Stimulated activated CD8-positive, alpha-beta memory T cell treated with anti-CD3 and anti-CD28 coated beads, Interleukin-2, amount 100 ng/mL, for 1 hour (primary cell): ENCODE data around the gene ST3GAL3.

Experiments
- DNase-seq, 2 donors: peaks; one replicate each; pipeline ENCODE4 v3.0.0-alpha.2; 2020; ENCODE audit warnings: low read depth in 2 of 2

The ST3GAL3 gene

DNA sequence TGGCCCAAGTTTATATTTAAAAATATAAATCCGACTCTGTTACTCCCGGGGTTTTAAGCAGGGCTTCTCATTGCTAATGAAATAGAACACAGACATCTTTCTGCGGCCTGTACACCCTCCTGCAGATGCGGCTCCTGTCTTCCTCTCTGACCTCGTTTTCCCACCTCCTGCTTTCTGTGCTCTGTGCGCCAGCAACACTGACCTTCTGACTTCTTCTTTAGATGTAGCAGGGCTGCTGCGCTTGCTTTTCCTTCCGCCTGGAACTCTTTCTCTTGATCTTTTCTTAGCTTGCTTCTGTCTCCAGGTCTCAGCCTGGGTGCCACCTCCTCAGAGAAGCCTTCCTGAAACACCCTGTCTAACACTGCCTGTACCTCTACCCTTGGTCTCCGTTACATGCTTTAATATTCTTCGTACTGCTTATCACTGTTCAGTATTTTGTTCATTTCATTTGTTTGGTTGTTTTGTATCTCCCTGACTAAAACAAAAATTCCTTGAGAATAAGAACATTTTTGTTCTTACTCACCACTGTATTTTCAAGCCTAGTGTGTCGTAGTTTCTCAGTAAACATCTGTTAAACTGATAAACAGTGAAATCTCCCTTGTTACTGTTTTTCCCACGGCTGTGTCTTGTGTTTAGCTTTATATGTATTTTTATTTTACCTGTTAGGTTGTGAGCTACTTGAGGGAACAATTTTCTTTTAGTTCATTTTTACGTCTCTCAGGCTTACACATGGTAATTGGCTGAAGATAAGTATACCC lies 79.0 kb downstream of the ST3GAL3 start:
- DNase-seq: no peak

- no peak for DNase-seq
Measured at GRCh38 chr1:43786960-43787359, 79.6 kb downstream of the ST3GAL3 start.

GRCh38 chr1:43789604-43790550 lies 82.5 kb downstream of the ST3GAL3 start:
- no peak for DNase-seq

GRCh38 chr1:43791243-43791642 lies 83.9 kb downstream of the ST3GAL3 start:
- DNase-seq: no peak

GRCh38 chr1:43796111-43796581 lies 88.8 kb downstream of the ST3GAL3 start:
- DNase-seq: no peak

DNA sequence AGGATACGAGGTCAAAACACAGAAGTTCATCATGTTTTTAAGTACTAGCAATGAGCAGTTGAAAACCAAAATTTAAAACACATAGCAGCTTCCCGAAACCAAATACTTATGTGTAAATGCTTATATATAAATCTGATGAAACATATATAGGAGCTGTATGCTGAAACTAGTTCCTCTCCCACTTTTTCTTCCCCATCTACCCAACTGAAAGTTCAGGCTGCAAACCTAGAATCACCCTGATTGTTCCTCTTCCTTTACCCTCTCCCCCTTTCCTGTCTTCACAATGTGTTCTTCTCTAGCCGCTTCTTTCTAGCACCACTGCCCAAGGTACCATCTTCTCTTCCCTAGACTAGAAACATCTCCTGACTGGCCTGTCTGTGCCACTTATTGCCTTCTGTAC lies 90.6 kb downstream of the ST3GAL3 start:
- no peak for DNase-seq

- no peak for DNase-seq
Measured at GRCh38 chr1:43799656-43800635, 92.6 kb downstream of the ST3GAL3 start.

DNA sequence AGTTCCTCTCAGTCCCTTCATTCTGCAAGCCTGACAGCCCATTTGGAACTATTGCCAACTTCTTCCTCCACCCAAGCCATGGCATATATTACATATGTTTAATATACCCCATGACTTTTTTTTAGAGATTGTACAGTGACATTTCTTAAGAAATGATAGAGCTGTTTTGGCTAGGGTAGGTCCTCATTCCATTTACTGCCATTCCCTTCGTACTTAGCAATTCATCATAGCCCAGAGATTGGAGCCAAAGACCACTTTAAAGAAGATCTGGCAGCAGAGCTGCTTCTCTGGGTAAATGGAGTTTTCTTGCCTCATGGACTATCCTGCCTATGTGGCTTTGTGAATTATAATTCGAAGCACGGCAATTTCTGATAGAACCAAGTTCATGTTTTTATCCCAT lies 93.4 kb downstream of the ST3GAL3 start:
- no peak for DNase-seq

- no peak for DNase-seq
Measured at GRCh38 chr1:43801203-43801602, 93.9 kb downstream of the ST3GAL3 start.

DNA sequence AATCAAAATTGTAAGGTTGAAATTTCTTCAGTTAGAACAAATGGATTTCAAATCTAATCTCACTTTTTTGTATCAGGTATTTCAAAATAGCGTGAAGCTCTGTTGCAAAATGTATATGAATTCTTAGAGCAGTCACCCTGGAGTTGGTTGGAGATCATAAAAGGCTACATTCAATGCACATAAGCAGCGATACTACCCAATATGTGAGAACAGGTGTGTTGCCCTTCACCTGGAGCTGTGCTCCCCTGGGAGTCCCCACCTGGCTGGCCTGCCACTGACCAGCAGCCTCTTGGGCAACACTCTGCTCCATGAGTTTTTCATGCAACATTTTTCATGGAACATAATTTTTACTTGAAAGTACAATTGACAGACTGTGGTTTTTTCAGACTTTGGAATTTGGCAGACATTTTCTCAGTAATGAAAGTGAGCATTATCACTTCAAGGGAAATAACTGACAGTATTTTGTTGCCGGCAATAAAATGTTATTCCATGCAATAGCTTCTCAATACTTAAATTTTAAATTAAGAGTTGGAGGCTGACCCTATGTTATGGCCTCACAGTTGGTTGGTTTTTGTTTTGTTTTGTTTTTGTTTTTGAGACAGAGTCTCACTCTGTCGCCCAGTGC lies 95.1 kb downstream of the ST3GAL3 start:
- no peak for DNase-seq

GRCh38 chr1:43803105-43803504 lies 95.8 kb downstream of the ST3GAL3 start:
- no peak for DNase-seq

GRCh38 chr1:43803646-43804045 lies 96.3 kb downstream of the ST3GAL3 start:
- no peak for DNase-seq

- DNase-seq: no peak
Measured at GRCh38 chr1:43804569-43804968, 97.2 kb downstream of the ST3GAL3 start.

DNA sequence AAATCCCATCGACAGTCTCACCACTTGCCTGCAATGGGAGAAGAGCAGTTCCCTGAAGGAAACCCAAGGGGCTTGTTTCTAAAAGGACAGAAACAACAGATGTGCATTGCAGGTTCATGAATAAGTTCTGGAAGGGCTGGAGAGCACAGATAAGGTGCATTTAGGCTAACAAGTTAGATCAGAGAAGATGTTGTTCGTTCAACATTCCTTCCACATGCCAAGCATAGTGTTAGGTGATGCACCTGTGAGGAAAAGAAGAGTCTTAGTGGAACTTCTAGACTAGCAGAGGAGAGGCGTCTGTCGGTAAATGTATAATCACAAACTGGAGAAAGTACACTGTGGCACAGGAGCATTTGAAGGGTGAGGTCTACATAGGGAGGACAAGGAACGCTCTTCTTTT lies 98.0 kb downstream of the ST3GAL3 start:
- no peak for DNase-seq

- no peak for DNase-seq
Measured at GRCh38 chr1:43806183-43806582, 98.8 kb downstream of the ST3GAL3 start.

- DNase-seq: no peak
Measured at GRCh38 chr1:43809097-43809673, 101.8 kb downstream of the ST3GAL3 start.

- DNase-seq: no peak
Measured at GRCh38 chr1:43812579-43812978, 105.2 kb downstream of the ST3GAL3 start.

- no peak for DNase-seq
Measured at GRCh38 chr1:43814401-43814800, 107.1 kb downstream of the ST3GAL3 start.

DNA sequence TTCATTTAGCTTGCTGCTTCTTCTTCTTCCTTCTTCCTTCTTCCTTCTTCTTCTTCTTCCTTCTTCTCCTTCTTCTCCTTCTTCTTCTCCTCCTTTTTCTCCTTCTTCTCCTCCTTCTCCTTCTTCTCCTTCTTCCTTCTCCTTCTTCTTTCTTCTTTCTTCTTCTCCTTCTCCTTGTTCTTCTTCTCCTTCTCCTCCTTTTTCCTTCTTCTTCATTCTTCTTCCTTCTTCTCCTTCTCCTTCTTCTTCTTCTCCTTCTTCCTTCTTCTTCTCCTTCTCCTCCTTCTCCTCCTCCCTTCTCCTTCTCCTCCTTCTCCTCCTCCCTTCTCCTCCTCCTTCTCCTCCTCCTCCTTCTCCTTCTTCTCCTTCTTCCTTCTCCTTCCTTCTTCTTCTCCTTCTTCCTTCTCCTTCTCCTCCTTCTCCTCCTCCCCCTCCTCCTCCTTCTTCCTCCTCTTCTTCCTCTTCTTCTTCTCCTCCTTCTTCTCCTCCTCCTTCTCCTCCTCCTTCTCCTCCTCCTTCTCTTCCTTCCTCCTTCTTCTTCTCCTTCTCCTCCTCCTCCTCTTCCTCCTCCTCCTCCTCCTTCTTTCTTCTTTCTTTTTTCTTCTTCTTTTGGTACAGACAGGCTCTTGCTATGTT lies 110.1 kb downstream of the ST3GAL3 start:
- DNase-seq: no peak

DNA sequence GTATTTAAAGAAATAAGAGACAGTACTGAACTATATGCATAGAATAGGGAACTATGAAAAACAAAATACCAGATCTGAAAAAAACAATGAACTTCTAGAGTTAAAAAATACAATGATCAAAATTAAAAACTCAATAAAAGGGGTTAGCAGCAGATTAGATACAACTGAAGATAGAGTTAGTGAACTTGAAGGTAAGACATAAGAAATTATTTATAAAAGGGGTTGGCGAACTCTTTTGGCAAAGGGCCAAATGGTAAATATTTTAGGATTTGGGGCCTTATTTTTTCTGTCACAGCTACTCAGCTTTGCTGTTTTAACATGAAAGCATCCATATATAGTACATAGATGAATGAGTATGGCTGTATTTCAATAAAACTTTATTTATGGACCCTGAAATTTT lies 111.4 kb downstream of the ST3GAL3 start:
- no peak for DNase-seq
